Endometrial microvascular endothelial cells (primary cell): ENCODE data around the gene USP28. TPM values are rescaled to one million over a fixed set of nuclear protein-coding genes. Genes with fewer than 3 reads are reported as not detected.

ENCODE experiments used
- in situ Hi-C: cut with HindIII; loops from 2 replicates; pipeline ENCODE4 v1.10.0; 2017; ENCODE audit warnings: low sequenced_read_pairs, low pct_unique_long_range_greater_than_20kb; ENCODE audit errors: inconsistent ontology term
- total RNA-seq: library from RNA; depleted of rRNA; stranded (reverse); fragments of >200 nt; gene quantifications from one replicate; pipeline ENCODE4 v1.2.3, GENCODE V29; 2015; ENCODE audit errors: inconsistent ontology term

The USP28 gene
- total RNA-seq, 1 donor from 2014 or later, result 30.3 TPM

DNA sequence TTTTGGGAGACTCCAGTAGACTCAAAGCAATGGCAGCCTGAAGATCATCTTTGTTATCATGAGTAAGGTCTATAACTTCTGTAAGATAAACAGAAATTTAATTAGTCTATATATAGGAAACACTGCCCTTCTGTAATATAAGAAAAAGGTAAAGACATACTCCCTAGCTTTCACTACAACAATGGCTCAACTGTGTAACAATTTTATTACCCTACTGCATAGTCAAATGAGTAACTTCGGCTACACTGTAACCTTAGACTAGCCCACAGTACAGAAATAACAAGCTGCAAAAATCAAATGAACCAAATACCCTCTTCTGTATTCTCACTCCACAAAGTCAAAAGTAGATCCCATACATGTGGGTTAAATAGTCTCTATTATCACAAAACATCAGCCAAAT, 33.7 kb downstream of the USP28 start:
- in situ Hi-C loops, result no loop called here

DNA sequence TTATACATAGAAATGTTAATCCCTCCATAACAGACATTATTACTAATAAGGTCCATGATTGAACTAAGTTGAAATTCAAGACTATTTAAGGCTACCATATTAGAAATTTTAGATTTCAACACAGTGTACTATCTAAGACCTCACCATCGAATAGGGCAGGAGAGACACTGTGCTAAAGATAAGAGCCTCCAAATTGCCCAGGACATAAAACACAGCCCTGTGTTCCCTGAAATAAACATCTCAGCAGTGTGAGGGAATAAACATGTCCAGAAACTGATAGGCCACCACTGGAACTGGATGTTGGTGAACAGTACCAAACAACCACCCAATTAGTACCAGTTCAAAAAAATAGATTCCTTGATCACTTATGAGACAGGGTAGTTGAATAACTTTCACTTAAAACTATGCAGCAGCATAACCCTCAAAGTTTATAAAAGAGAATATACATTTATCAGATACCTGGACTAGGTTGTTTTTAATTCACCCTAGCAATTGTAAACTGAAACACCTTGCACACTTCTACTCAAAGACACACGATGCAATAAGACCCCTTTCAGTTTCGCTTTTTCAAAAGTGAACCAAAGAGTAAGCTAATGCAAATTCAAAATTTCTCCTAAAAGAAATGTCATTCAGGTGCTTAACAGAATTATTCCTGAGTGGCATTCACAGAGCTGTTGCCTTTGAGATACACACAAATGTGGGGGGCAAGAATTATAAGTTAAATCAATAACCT, 34.3 kb downstream of the USP28 start:
- in situ Hi-C loops, result no loop called here

DNA sequence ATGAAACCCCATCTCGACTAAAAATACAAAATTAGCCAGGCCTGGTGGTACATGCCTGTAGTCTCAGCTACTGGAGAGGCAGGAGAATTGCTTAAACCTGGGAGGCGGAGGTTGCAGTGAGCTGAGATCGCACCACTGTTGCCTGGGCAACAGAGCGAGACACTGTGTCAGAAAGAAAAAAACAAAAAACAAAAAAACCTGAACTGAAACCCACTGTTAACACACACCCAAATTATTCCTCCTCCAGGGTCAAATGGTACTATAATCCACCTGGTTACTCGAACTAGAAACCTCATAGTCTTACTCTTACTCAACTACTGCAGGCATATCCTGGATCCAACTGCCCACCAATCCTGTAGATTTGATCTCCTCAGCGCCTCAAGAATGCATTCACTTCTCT, 35.5 kb downstream of the USP28 start:
- in situ Hi-C loops, result no loop called here

DNA sequence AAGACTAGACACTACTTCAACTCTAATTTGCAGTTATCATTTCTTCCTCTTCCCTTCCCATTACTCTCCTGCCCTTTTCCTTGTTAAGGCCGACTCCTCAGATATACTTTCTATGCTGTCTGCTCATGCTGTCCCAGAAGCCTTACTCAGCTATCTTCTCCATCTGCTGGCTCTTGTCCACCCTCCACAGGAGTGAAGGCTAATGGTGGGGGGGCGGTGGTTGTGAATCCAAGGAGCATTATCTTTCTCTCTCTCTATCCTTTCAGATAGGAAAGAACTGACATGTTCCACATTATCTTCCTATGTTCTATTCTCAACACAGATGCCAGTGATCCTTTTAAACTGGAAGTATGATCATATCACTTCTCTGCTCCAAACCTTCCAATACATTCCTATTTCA, 37.4 kb downstream of the USP28 start:
- in situ Hi-C loops, result no loop called here

DNA sequence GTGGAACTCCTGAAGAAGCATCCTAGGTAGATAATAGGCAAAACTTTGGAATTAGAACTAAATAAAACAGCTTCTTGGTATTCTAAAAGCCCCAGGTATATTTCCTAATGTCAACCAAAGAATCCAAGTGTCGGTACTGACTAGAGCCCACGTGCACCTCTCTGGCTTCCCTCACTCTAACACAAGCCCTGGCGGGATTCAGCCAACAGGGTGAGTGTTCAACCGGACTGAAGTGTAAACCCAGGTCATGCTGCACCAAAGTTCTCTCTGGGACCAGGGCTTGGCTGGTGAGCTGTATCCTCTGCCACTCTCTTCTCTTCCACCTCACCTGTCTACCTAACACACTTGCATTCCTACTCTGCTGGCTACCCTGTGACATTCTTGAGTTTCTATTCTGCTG, 40.1 kb downstream of the USP28 start:
- in situ Hi-C loops, result no loop called here

DNA sequence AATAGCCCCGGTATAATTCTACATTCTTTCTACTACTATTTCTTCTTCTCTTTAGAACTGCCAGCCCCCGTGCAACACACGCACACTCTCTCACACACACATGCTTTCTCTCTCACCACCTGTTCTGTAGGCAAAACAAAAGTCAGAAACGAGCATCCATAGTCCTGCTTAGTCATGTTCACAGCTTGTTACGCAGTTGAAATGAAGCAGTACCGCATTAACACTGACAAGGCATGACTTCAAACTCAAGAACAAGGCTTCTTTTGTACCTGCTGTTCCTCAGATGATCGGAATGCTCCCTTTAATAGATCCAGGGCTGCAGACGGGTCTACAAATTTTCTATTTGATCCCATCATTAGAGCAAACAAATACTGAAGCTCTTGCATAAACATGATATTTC, 42.2 kb downstream of the USP28 start:
- in situ Hi-C loops, result no loop called here

DNA sequence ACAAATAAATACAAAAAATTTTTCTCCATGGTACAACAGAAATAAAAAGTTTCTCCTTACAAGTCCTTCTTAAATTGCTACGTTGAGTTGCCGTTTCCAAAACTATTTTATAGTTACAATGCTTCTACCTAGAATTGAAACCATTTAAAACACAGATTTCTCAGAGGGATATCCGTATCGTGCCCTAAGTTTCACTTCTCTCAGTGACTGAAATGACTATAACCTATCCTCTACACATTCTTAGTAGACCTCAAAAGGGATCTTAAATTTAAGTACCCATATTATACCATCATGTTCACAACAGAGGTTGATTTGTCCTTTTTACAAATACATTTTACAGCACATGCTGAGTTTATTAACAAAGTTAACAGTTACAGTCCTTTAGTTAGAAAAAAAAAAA, 44.1 kb downstream of the USP28 start:
- in situ Hi-C loops, result no loop called here

DNA sequence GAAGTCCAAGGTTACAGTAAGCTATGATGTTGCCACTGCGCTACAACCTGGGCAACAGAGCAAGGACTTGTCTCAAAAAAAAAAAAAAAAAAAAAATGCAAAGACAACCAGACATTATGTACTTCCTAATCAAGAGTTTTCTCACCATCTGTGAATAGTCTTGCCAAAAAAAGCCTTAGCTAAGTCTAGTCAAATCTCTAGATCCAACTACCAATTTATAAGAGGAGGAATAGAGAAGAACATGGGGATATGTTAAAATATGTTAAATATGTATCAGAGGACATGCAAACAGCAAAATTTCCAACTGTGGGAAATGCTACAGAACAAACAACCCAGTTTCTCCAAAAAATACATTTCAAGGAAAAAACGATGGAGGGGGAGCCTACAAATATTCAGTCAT, 45.6 kb downstream of the USP28 start:
- in situ Hi-C loops, result no loop called here

DNA sequence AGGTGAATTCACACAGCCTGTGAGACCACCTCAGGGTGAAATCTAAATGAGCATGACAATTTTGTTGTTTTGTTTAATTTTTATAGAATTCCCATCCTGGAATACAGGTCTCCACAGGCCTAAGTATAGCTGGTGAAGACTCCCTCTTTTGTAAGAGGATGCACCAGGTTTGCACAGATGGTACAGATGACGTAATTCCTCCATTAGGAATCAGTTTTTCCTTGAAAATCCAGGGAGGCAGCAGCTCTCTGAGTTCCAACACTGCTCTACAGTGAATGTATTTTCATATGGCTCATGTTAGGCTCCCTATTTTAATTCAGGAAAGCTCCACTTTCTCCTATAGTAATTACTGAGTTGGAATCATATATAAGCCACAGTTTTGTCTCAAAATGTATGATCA, 47.2 kb downstream of the USP28 start:
- in situ Hi-C loops, result no loop called here

DNA sequence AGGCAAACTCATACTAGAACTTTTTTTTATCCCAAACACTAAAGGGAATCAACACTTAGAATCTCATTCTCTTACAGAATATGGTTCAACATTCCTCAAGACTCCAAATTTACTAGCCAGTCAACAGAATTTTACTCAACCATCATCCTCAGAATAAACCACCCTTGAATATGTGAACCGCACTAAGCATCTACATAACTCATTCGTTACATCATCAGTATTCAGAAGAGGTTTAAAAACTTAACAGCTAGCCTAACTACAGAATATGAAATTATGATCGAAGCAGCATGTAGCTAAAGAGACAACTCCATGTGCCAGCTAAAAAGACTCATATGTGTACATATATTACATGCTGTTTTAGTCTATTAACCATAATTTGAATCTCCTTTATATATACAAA, 47.9 kb downstream of the USP28 start:
- in situ Hi-C loops, result no loop called here

DNA sequence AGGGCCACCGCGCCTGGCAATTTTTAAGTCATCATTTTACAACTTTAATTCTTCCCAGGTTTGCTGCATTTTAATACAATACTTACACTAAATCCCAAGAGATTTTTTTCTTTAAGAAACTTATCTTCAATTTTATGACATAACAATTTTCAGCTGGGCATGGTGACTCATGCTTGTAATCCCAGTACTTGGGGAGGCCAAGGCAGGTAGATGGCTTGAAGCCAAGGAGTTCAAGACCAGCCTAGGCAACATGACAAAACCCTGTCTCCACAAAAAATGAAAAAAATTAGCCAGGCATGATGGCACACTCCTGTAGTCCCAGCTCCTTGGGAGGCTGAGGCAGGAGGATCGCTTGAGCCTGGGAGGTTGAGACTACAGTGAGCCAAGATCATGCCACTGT, 56.9 kb downstream of the USP28 start:
- in situ Hi-C loops, result no loop called here

DNA sequence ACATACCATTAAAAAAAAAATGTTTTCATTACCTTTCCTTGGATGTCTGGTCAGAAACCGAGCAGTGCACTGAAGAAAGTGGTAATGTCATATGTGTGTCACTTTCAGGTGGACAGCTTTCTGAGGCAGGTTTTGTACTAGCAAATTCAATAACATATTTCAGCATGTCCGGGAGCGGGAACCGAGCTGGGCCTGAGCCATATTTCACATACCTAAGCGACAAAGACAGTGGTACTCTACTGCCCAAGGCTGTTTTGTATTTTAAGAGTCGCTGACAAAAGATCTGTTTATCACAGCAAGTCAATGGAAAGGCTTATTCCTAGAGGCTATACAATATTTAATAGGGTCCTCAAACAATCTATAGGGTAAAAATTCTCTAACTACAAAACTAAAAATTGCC, 57.7 kb downstream of the USP28 start:
- in situ Hi-C loops, result no loop called here

DNA sequence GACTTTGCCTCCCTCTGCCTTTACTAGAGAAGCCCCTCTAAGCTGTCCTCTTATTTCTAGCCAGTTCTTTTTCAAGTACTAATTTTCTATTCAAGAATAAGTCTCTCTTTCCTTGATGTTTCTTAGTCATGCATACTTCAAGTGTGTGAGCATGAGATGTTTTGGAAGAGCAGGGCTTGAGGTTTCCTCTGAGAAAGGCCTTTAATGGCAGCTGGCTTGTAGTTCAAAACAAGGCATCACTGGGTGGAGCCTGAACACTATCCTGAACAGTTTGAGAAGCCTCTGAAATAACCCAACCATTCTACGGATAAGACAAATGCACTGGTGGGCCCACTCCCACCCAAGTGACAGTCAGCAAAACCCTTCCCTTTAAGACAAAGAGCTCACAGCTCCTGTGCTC, 58.2 kb downstream of the USP28 start:
- in situ Hi-C loops, result no loop called here

DNA sequence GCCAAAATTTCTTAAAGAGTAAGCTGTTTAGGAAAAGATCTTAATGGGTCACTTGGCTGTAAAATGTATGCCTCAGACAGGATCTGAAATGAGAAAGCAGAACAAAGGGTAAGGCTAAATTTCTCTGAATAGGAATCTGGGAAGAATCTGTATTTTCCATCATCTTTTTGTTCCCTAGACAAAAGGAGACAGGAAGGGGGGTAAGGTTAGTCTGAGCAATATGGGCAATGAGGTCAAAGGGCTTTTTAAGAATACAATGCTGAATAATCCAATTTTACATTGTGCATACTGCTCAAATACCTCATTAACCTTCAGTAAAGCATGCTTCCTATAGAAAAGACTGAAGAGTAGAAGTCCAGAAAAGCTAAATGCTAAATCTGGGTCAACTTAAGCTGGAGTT, 61.2 kb downstream of the USP28 start:
- in situ Hi-C loops, result no loop called here

DNA sequence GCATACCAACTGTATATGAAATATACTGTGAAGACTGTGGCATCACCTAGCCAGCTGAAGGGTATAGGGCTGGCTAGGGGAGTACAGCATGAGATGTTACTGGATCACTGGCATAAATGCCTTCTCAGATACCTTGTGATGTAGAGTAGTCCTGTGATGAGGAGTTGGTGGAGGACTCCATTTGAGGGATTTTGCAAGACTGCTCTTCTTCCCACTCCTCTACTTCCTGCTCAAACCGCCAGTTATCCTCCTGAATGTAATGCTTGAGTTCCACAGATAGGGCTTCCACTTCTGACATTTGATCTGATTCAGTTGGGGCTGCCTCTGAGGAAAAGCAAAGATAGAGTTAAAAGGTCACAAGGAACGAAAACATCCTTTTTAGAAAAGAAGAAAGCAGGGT, 66.4 kb downstream of the USP28 start:
- in situ Hi-C loops, result no loop called here

DNA sequence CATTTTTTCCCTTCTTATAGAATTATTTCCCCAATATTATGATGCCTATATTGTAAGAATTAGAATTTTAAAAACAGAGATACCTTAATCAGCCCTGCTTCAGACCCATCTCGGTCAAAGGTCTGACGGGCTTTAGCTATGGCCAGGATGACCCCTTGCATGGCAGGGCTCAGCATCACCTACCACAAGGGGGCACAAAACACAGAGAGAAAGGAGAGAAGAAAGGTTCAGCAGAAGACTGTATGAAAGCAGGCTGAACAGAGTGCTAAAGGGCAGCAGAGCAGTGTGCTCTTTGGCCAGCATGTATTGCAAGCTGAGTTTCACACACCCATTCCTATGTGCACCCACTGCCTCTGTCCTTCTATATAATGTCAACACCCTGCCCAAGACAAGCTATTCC, 69.0 kb downstream of the USP28 start:
- in situ Hi-C loops, result no loop called here

DNA sequence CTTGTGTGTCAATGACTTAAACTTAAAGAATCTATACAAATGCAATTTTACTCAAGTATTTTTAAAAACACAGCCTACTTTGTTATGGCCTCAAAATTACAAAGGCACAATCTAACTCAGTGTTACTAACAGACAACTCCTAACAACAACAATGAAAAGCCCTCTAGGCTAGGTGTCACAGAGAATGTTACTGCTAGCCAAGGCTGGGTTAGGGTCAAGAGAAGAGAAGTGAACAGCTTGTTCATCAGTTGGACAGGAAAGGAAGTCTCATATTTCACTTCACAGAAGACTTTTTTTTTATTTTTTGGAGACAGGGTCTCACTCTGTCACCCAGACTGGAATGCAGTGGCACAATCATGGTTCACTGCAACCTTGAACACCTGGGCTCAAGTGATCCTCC, 69.7 kb downstream of the USP28 start:
- in situ Hi-C loops, result no loop called here

DNA sequence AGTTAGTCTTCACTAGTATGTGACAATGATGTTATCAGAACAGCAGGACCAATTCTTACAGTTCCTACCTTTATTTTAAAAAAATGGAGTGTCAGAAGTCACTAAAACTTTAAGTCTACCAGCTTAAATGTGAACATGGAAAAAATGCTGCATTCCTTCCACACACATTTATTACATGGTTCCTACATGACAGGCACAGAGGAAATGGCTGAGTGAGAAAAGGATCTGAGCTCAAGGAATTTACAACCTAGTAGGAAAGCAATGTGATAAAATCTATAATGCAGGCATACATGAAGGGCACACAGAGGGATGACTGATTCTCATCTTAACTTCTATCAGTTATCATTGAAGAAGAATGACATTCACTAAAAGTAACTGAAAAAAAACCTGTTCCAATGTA, 72.8 kb downstream of the USP28 start:
- in situ Hi-C loops, result no loop called here

DNA sequence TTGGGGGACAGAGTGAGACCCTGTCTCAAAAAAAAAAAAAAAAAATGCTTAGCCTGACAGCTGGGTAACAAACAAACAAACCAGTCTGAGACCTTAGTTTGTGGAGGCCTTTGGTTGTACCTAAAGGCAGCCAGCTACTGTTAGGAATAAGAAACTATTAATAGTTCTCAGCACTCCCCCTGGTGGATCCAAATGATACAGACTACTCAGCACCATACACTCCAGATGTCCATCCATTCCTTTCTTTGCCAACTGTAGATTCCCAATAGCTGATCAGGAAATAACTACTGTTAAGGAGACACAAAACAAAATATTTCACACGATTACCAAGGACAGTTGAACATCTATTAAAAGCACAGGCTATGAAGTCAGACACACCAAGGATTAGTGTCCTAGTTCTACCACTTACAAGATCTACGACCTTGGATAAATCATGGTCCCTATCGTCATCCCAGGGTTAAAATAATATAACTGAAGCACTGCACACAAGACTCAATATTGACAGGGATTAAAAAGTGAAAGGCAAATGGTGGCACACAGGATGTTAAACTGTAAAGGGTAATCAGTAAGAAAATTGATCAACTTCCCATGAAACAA, 78.6 kb downstream of the USP28 start:
- in situ Hi-C loops, result no loop called here

DNA sequence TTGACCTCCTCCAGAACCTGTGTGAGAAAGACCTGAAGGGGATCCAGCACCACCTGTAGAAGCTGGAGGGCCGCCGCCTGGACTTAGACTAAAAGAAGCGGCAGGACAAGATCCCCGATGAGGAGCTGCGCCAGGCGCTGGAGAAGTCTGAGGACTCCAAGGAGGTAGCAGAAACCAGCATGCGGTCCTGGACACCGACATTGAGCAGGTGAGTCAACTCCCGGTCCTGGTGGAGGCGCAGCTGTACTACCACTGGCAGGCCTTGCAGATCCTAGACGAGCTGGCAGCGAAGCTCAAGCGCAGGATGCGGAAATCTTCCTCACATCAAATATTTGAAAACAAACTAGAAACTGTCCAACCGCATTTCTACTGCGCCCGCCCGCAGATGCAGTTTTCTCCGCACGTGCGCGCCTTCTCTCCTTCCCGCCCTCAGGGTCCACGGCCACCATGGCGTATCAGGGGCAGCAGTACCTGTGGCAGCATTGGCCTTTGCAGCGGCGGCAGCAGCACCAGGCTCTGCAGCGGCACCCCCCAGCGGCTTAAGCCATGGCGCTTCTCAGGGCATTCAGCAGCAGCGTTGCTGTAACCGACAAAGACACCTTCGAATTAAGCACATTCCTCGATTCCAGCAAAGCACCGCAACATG, 85.6 kb downstream of the USP28 start:
- in situ Hi-C loops, result no loop called here
